C4-2B (cell line): ENCODE measurements around the gene AFAP1L1.

Experiments used
- H3K27ac ChIP-seq: fragments of 450-650 bp; 2 replicates; pipeline ENCODE4 v1.5.1; 2017
- ZFX ChIP-seq: fragments of 450-650 bp; IDR thresholded peaks from 2 replicates; pipeline ENCODE4 v1.6.1; 2017
- TF ChIP-seq, protein P1 (sequence below): fragments of 450-650 bp; conservative IDR thresholded peaks from 2 replicates; pipeline ENCODE4 v1.5.1; 2017; ENCODE audit warnings: mild to moderate bottlenecking

Gene AFAP1L1

GRCh38 chr5:149271716-149272563 is at the start of gene AFAP1L1:
AFAP1L1 (plus strand) TSS chr5:149271859; CDS start chr5:149271969, 110 bp downstream.
- peak within 1 kb of the TSS; percentile 37 for H3K27ac ChIP-seq
- TF ChIP-seq, protein P1, sequence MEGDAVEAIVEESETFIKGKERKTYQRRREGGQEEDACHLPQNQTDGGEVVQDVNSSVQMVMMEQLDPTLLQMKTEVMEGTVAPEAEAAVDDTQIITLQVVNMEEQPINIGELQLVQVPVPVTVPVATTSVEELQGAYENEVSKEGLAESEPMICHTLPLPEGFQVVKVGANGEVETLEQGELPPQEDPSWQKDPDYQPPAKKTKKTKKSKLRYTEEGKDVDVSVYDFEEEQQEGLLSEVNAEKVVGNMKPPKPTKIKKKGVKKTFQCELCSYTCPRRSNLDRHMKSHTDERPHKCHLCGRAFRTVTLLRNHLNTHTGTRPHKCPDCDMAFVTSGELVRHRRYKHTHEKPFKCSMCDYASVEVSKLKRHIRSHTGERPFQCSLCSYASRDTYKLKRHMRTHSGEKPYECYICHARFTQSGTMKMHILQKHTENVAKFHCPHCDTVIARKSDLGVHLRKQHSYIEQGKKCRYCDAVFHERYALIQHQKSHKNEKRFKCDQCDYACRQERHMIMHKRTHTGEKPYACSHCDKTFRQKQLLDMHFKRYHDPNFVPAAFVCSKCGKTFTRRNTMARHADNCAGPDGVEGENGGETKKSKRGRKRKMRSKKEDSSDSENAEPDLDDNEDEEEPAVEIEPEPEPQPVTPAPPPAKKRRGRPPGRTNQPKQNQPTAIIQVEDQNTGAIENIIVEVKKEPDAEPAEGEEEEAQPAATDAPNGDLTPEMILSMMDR, result no peak
- TF ChIP-seq ZFX, result peak; percentile 21; the same call in 1 of the 2 replicates

DNA sequence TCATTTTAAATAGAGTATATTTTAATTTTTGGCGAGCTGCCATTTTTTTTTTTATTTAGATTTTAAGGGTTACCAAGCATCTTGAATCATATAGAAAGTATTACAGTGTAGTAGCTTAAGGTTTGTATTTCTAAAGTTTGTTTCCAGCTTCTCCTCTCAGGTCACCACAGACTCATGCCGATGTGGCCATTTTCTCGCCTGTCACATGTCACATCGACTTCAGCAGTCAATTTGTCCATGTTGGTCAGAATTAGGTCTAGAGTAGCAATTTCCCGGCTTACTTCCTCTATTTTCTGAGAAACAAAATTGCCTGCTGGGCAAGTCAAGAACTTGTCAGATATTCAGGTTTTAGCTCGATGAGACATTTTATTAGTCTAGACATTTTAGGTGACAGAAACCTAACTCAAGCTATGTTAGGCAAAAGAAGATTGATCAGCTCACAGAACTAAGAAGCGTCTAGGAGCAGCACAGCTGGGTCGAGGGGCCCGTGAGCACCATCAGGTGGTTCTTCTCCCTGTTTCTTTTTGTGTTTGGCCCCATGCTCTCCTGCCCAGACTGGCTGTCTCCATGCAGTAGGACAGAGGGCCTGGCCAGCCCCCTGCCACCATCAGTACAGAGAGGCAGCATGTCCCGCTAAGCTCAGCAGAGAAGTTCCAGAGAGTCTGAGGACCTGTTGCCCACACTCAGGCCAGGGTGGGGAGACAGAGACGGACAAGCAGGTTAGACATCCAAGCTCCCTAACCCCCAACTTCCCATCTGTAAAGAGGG is 48.4 kb upstream of the AFAP1L1 start:
- TF ChIP-seq ZFX, result no peak
- TF ChIP-seq, protein P1, result no peak
- peak overlapping the region; percentile 7; the same call in 1 of the 2 replicates for H3K27ac ChIP-seq

GRCh38 chr5:149224282-149224681 is 47.4 kb upstream of the AFAP1L1 start:
- TF ChIP-seq, protein P1, result no peak
- TF ChIP-seq ZFX, result no peak
- H3K27ac ChIP-seq, result no peak overlapping the region

GRCh38 chr5:149227168-149227826 is 44.4 kb upstream of the AFAP1L1 start:
- TF ChIP-seq, protein P1, result no peak
- TF ChIP-seq ZFX, result no peak
- H3K27ac ChIP-seq, result no peak overlapping the region

- no peak for TF ChIP-seq ZFX
- TF ChIP-seq, protein P1, result peak; percentile 86
These were observed 42.9 kb upstream of the AFAP1L1 start for GRCh38 chr5:149228618-149229297.

GRCh38 chr5:149229298-149229937 is 42.2 kb upstream of the AFAP1L1 start:
- TF ChIP-seq, protein P1, result peak; percentile 59
- TF ChIP-seq ZFX, result no peak
- no peak overlapping the region for H3K27ac ChIP-seq

More at GRCh38 chr5:149228618-149229297, 42.9 kb upstream of the AFAP1L1 start:
- H3K27ac ChIP-seq, result no peak overlapping the region
